Measurements from ENCODE around the gene PRKAA2. TPM values are rescaled to one million over a fixed set of nuclear protein-coding genes. Genes with fewer than 3 reads are reported as not detected.

PRKAA2 gene
- polyA plus RNA-seq, 2 of the 4 experiments (the other 2 are of a cell fraction), result 3.8 to 8.8 TPM

- no peak for TF ChIP-seq TFCP2L1 (CRISPR knock-in tag; IDR thresholded peaks at IDR 0.05)
- TF ChIP-seq CBX8 (IDR thresholded peaks at IDR 0.05), result no peak
- TF ChIP-seq TP53 (CRISPR knock-in tag; IDR thresholded peaks at IDR 0.05), result no peak
- no peak for TF ChIP-seq USF2 (IDR thresholded peaks at IDR 0.05)
- no peak for TF ChIP-seq EP300 (IDR thresholded peaks at IDR 0.05)
- no peak for TF ChIP-seq E2F6 (IDR thresholded peaks at IDR 0.05; ENCODE audit: borderline replicate concordance, low read depth)
- no peak for TF ChIP-seq POLR2AphosphoS2 (conservative IDR thresholded peaks at IDR 0.05; ENCODE audit: low read length)
- TF ChIP-seq JUN (IDR thresholded peaks at IDR 0.05), result no peak
- TF ChIP-seq MAZ (IDR thresholded peaks at IDR 0.05; ENCODE audit: borderline replicate concordance, low read depth, low read length), result no peak
Observed at GRCh38 chr1:56654126-56654923, 9.2 kb downstream of the PRKAA2 start (continued).

- 79% methylated on average over 1 of the region's 1 CpG for WGBS (ENCODE audit: missing lambda C conversion rate)
- peaks cover 20% of the 10 kb centered on the region for H3K9me3 ChIP-seq
- no peak overlapping the region for H3K27ac ChIP-seq
- H3K4me1 ChIP-seq, result no peaks in the 10 kb centered on the region
- no peak overlapping the region for H3K4me2 ChIP-seq
- CTCF ChIA-PET, result no interaction called here
- TF ChIP-seq HMGXB4 (CRISPR knock-in tag; IDR thresholded peaks at IDR 0.05; ENCODE audit: borderline replicate concordance) (no peak), TFCP2L1 (CRISPR knock-in tag; IDR thresholded peaks at IDR 0.05) (no peak), PHF8 (IDR thresholded peaks at IDR 0.05; ENCODE audit: borderline replicate concordance, low read depth) (no peak), ELK1 (IDR thresholded peaks at IDR 0.05; ENCODE audit: low read depth, low read length) (no peak), ZNF302 (CRISPR knock-in tag; IDR thresholded peaks at IDR 0.05) (no peak), POLR2AphosphoS2 (conservative IDR thresholded peaks at IDR 0.05; ENCODE audit: low read length) (no peak), FOXS1 (CRISPR knock-in tag; IDR thresholded peaks at IDR 0.05) (no peak), ESRRA (IDR thresholded peaks at IDR 0.05; ENCODE audit: borderline replicate concordance, low read length) (no peak)
- H3K4me3 ChIP-seq, result no peak overlapping the region
- POLR2A ChIA-PET, result no interaction called here
- ATAC-seq (no peak), DNase-seq (ENCODE audit: low read depth in 1 of 2, low spot score in 1 of 2) (no peak), FAIRE-seq (no peak)
Observed at GRCh38 chr1:56655991-56656613, 11.0 kb downstream of the PRKAA2 start.

- no peak overlapping the region for H3K4me2 ChIP-seq
- WGBS (ENCODE audit: missing lambda C conversion rate), result 93% methylated on average over 4 of the region's 4 CpGs
- no peaks in the 10 kb centered on the region for H3K4me1 ChIP-seq
- H3K9me3 ChIP-seq, result peaks cover 20% of the 10 kb centered on the region
- ATAC-seq (no peak), FAIRE-seq (no peak), DNase-seq (ENCODE audit: low read depth in 1 of 2, low spot score in 1 of 2) (no peak)
- H3K27ac ChIP-seq, result no peak overlapping the region
- POLR2A ChIA-PET, result no interaction called here
- CTCF ChIA-PET, result no interaction called here
- H3K4me3 ChIP-seq, result no peak overlapping the region
- no peak for TF ChIP-seq MAX (IDR thresholded peaks at IDR 0.05)
- TF ChIP-seq ZSCAN20 (CRISPR knock-in tag; IDR thresholded peaks at IDR 0.05), result no peak
- no peak for TF ChIP-seq JUN (IDR thresholded peaks at IDR 0.05)
- no peak for TF ChIP-seq HMGXB4 (CRISPR knock-in tag; IDR thresholded peaks at IDR 0.05; ENCODE audit: borderline replicate concordance)
- TF ChIP-seq ATOH8 (CRISPR knock-in tag; IDR thresholded peaks at IDR 0.05; ENCODE audit: low read depth), result no peak
- TF ChIP-seq JUNB (IDR thresholded peaks at IDR 0.05), result no peak
- TF ChIP-seq EHMT2 (IDR thresholded peaks at IDR 0.05; ENCODE audit: low read depth), result no peak
- TF ChIP-seq RAD21 (conservative IDR thresholded peaks at IDR 0.05 in 1 of 2, IDR thresholded peaks at IDR 0.05 in 1 of 2), result no peak
- TF ChIP-seq ZC3H11A (IDR thresholded peaks at IDR 0.05), result no peak
- TF ChIP-seq HOXA7 (CRISPR knock-in tag; IDR thresholded peaks at IDR 0.05), result no peak
- no peak for TF ChIP-seq NFE2L2 (conservative IDR thresholded peaks at IDR 0.05; ENCODE audit: low read length)
- TF ChIP-seq POLR2AphosphoS2 (conservative IDR thresholded peaks at IDR 0.05; ENCODE audit: low read length), result no peak
- no peak for TF ChIP-seq NPAS2 (CRISPR knock-in tag; IDR thresholded peaks at IDR 0.05; ENCODE audit: borderline replicate concordance)
- TF ChIP-seq RFX5 (IDR thresholded peaks at IDR 0.05), result no peak
- no peak for TF ChIP-seq FOSB (CRISPR knock-in tag; IDR thresholded peaks at IDR 0.05)
Observed at GRCh38 chr1:56658254-56658653, 13.1 kb downstream of the PRKAA2 start.
